GM18858 (cell line): Measurements from ENCODE around the gene TMEM30B.

Experiments used
- ATAC-seq: cut with Tn5 transposase; IDR thresholded peaks from one replicate; pipeline ENCODE4 v1.9.1; 2021; ENCODE audit not compliant: unreplicated experiment

Gene TMEM30B

GRCh38 chr14:61238611-61239245 is 42.4 kb downstream of the TMEM30B start:
- no peak for ATAC-seq

- no peak for ATAC-seq
Observed at GRCh38 chr14:61234215-61234916, 46.8 kb downstream of the TMEM30B start.

- no peak for ATAC-seq
Observed at GRCh38 chr14:61233436-61233956, 47.6 kb downstream of the TMEM30B start.

GRCh38 chr14:61231810-61232209 is 49.3 kb downstream of the TMEM30B start:
- ATAC-seq: no peak

- ATAC-seq: no peak
Observed at GRCh38 chr14:61229981-61230380, 51.2 kb downstream of the TMEM30B start.

- ATAC-seq: no peak
Observed at GRCh38 chr14:61229475-61229888, 51.7 kb downstream of the TMEM30B start.

- no peak for ATAC-seq
Observed at GRCh38 chr14:61227884-61228591, 53.1 kb downstream of the TMEM30B start.
